GM23248 (cell line): ENCODE data around the gene HEATR9. TPM values are rescaled to one million over a fixed set of nuclear protein-coding genes. Genes with fewer than 3 reads are reported as not detected.

ENCODE experiments used
- DNase-seq: peaks from one replicate; pipeline ENCODE4 v3.0.0-alpha.2; 2015
- H2AFZ ChIP-seq: fragments of 200-600 bp; sonication (generic); 2 replicates; pipeline ENCODE4 v1.6.1; 2016; ENCODE audit warnings: antibody characterized with exemption
- H3F3A ChIP-seq: fragments of 200-600 bp; sonication (generic); 2 replicates; pipeline ENCODE4 v1.6.1; 2016; ENCODE audit warnings: mild to moderate bottlenecking, antibody characterized with exemption, mixed run types; ENCODE audit not compliant: insufficient read depth
- H3K27ac ChIP-seq: fragments of 200-600 bp; sonication (generic); 2 replicates; pipeline ENCODE4 v1.5.1; 2016; ENCODE audit warnings: mild to moderate bottlenecking
- H3K27me3 ChIP-seq: fragments of 200-600 bp; sonication (generic); replicated peaks from 2 replicates; pipeline ENCODE4 v1.6.1; 2016; ENCODE audit warnings: mild to moderate bottlenecking; ENCODE audit not compliant: insufficient read depth
- H3K36me3 ChIP-seq: fragments of 200-600 bp; sonication (generic); 2 replicates; pipeline ENCODE4 v1.6.1; 2016; ENCODE audit warnings: low read depth, mild to moderate bottlenecking
- H3K4me1 ChIP-seq: fragments of 200-600 bp; sonication (generic); 2 replicates; pipeline ENCODE4 v1.6.1; 2016; ENCODE audit warnings: mild to moderate bottlenecking; ENCODE audit not compliant: insufficient read depth
- H3K4me2 ChIP-seq: fragments of 200-600 bp; sonication (generic); one replicate; pipeline ENCODE4 v1.6.1; 2016; ENCODE audit warnings: mild to moderate bottlenecking; ENCODE audit not compliant: unreplicated experiment
- H3K4me3 ChIP-seq: fragments of 200-600 bp; sonication (generic); 2 replicates; pipeline ENCODE4 v1.5.1; 2016; ENCODE audit warnings: mild to moderate bottlenecking
- H3K79me2 ChIP-seq: fragments of 200-600 bp; sonication (generic); 2 replicates; pipeline ENCODE4 v1.6.1; 2016; ENCODE audit warnings: mild to moderate bottlenecking; ENCODE audit not compliant: insufficient read depth
- H3K9ac ChIP-seq: fragments of 200-600 bp; sonication (generic); 2 replicates; pipeline ENCODE4 v1.6.1; 2016; ENCODE audit warnings: mild to moderate bottlenecking
- H3K9me2 ChIP-seq: fragments of 200-600 bp; sonication (generic); 2 replicates; pipeline ENCODE4 v1.6.1; 2016; ENCODE audit warnings: mixed run types, mild to moderate bottlenecking, moderate library complexity; ENCODE audit not compliant: insufficient read depth
- H3K9me3 ChIP-seq: fragments of 200-600 bp; sonication (generic); one replicate; pipeline ENCODE4 v1.6.1; 2017; ENCODE audit warnings: low read depth
- H4K20me1 ChIP-seq: fragments of 200-600 bp; sonication (generic); 2 replicates; pipeline ENCODE4 v1.6.0; 2016; ENCODE audit not compliant: insufficient read depth
- EZH2 ChIP-seq: fragments of 200-600 bp; sonication (generic); IDR thresholded peaks from 2 replicates; pipeline ENCODE4 v1.6.1; 2018; ENCODE audit warnings: antibody characterized with exemption, mild to moderate bottlenecking; ENCODE audit not compliant: insufficient read depth, poor library complexity, severe bottlenecking
- EZH2phosphoT487 ChIP-seq: fragments of 200-600 bp; sonication (generic); IDR thresholded peaks from 2 replicates; pipeline ENCODE4 v1.6.1; 2018; ENCODE audit warnings: antibody characterized with exemption, moderate library complexity, mild to moderate bottlenecking, low read depth; ENCODE audit not compliant: insufficient read depth
- WGBS, 2 experiments: methylation state at CpG; one replicate each; pipeline ENCODE4 v1.1.6; 2015 to 2017; ENCODE audit warnings: low lambda C conversion rate in 2 of 2, low coverage in 1 of 2; ENCODE audit errors: missing lambda C conversion rate in 2 of 2; 5-methylcytosine and 5-hydroxymethylcytosine counted together
- in situ Hi-C: fragments of 300-500 bp; cut with MboI; formaldehyde crosslinking; loops from 2 replicates; pipeline ENCODE4 v1.15.0; 2020
- polyA plus RNA-seq: library from polyadenylated mRNA; unstranded; fragments of >200 nt; fragmentation: Nextera tagmentation; extraction: Ambion mirVana; gene quantifications from 2 replicates; pipeline ENCODE4 v1.2.1, GENCODE V29; 2016
- total RNA-seq: library from RNA; depleted of rRNA; stranded (reverse); fragments of >200 nt; shearing (Covaris generic); gene quantifications from 2 replicates; pipeline ENCODE4 v1.2.3, GENCODE V29; 2014; rRNA removed

HEATR9 gene, protein sequence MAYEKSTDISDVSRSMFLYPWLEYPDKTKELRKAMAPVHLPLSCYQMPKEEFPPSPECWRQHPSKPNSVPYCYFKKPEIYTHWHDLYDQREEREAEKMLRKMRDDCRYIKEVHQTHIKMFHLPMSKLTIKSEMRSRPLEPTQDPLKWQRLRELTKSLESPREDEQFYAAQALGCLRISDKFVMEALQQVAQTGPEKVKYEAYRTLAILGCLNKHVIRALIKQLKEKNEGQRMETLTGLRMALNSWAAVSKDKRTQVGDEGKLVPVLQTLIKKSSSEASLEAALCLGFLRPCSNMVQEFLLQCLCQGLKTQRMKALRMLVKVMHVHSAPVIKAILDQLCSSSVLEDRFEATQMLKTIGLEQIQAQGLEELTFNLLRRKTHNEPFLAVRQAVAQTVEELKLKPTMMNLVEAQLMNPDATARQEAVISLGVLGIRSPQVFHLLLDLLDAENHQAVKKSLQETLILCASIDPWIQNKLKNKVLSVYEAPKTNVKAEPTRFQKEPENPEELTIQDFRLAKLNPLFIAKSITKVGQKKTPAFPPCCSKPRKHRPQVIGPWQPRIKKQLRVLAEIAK
- total RNA-seq (not detected in 2 replicates), polyA plus RNA-seq (not detected in 2 replicates)

DNA sequence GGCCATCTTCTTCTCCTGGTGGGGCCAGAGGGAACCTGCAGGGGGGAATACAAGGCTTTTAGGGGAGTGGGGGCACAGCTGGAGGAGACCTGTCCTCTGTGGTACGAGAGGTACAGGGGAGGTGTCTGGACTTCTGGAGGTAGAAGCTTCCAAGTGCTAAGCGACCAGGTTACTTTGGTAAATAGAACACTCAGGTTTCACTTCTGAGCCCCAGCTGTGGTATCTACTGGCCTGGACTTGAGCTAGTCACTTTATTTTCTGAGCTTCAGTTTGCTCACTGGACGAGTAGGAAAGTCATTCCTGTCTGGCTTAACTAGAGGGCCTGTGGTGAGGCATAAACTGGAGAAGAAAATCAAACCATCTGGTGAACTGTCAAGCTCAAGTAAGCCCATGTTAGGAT, at the start of gene HEATR9:
HEATR9 (minus strand) TSS at position 155 of the 400 bp plus-strand sequence; CDS start at position 6, 149 bp downstream.
- Histone ChIP-seq H4K20me1 (no peaks in the 10 kb centered on the region), H3K9me2 (no peaks in the 10 kb centered on the region), H3K79me2 (no peaks in the 10 kb centered on the region), H3K4me2 (no peak within 1 kb of the TSS), H3K9ac (no peak within 1 kb of the TSS), H3K27me3 (no peaks in the 10 kb centered on the region), H3K27ac (no peak within 1 kb of the TSS), H3F3A (no peaks in the 10 kb centered on the region), H3K4me3 (no peak within 1 kb of the TSS), H3K9me3 (no peaks in the 10 kb centered on the region), H3K4me1 (peaks cover 5% of the 10 kb centered on the region; the same call in 1 of the 2 replicates), H2AFZ (no peak within 1 kb of the TSS), H3K36me3 (no peaks in the 10 kb centered on the region)
- in situ Hi-C loops, result no loop called here
- no peak for TF ChIP-seq EZH2
- no peak for TF ChIP-seq EZH2phosphoT487
- no peak for DNase-seq
- WGBS, 2 experiments, result 58 to 62% methylated on average over 3 of the region's 3 CpGs

DNA sequence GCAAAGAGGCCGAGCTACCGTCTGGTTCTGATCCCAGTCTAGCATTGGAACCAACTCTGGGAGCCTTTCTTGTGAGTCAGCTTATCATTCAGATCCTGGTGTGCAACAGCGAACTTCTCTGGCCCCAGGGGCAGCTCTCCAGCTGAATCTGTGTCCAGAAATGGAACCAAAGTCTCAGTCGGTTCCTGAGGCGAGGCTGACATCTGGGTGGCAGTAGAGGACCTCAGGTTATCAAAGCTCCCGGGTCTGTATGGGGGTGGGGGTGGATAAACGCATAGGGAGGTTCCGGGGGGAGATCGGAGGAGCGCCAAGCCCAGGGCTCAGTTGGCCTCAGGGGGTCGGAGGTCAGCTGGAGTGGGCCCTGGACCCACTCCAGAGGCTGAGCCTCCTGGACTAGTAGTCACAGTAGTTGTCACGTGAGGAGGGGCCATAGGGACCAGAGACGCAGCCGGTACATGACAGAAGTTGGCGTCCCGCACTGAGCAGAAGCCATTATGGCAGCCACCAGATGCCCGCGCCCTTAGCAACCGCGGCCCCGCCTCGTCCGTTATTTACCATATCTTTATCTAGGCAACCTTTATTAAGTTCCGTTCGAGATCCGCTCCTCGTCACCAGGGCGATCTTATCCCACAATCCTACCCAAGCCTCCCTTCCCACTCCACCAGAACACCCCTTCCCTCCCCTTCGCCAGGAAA, 49.0 kb upstream of the HEATR9 start:
- Histone ChIP-seq H3K36me3 (no peaks in the 10 kb centered on the region), H3K4me1 (no peaks in the 10 kb centered on the region), H4K20me1 (no peaks in the 10 kb centered on the region), H3K79me2 (no peaks in the 10 kb centered on the region), H3K9me3 (no peaks in the 10 kb centered on the region), H3K4me2 (no peak overlapping the region), H3K27me3 (no peaks in the 10 kb centered on the region), H3K27ac (no peak overlapping the region), H2AFZ (no peak overlapping the region), H3K9ac (no peak overlapping the region), H3K9me2 (no peaks in the 10 kb centered on the region), H3K4me3 (no peak overlapping the region), H3F3A (no peaks in the 10 kb centered on the region)
- no peak for DNase-seq
- WGBS, 2 experiments, result 78 to 79% methylated on average over 28 to 29 of the region's 29 CpGs
- in situ Hi-C loops, result no loop called here
- TF ChIP-seq EZH2phosphoT487, result no peak
- TF ChIP-seq EZH2, result no peak

DNA sequence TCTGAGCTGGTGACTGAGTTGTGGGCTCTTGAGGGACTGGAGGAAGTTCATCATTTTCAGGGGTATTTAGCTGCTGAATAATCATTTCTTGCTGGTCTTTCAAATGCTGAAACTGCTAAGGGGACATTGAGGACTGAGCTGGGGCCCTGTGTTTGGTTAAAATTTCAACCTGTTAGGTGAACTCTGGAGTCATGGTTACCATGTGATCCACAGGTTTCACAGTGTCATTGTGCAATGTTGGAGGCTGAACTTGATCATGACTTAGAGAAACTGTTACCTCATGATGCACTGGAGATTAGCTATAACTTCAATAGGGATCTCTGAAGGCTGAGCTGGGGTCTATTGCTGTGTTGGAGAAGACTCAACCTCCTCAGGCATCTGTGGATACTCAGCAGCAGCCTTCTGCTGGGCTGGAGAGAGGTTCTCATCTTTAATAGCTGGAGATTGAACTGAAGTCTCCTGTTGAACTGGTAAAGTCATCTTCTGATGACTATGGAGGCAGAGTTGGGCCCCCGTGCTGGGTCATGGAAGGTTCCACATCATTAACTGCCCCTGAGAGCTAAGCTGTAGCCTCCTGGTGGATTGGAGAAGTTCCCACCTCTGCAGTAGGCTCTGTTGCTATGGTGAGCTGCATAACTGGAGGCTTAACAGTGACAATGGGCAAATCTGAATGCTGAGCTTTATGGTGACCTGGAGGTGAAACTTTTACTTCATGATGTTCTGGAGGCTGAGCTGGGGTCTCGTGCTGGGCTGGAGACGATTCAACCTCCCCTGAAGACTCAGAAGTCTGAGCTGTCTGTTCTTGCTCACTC, 46.7 kb upstream of the HEATR9 start:
- Histone ChIP-seq H2AFZ (no peak overlapping the region), H3K9me3 (no peaks in the 10 kb centered on the region), H3K4me3 (no peak overlapping the region), H3K36me3 (no peaks in the 10 kb centered on the region), H3K4me2 (no peak overlapping the region), H3K4me1 (no peaks in the 10 kb centered on the region), H3K9ac (no peak overlapping the region), H4K20me1 (no peaks in the 10 kb centered on the region), H3F3A (no peaks in the 10 kb centered on the region), H3K79me2 (no peaks in the 10 kb centered on the region), H3K27me3 (no peaks in the 10 kb centered on the region), H3K9me2 (no peaks in the 10 kb centered on the region), H3K27ac (no peak overlapping the region)
- no peak for DNase-seq
- 6 to 15% methylated on average over 3 of the region's 3 CpGs for WGBS, 2 experiments
- in situ Hi-C loops, result no loop called here
- TF ChIP-seq EZH2 (no peak), EZH2phosphoT487 (no peak)

DNA sequence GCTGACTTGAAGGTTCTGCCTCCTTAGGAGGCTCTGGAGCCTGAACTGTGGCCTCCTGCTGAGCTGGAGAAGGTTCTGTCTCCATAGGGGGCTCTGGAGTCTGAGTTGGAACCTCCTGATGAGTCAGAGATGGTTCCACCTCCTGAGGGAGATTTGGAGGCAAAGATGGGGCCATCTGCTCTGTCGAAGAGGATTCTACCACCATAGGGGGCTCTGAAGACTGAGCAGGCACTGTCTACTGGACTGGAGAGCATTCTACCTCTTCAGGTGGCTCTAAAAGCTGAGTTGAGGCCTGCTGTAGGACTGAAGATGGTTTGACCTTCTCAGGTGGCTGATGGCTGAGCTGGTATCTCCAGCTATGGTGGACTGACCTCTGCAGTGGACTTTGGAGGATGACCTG, 45.7 kb upstream of the HEATR9 start:
- H3K79me2 ChIP-seq, result no peaks in the 10 kb centered on the region
- no peak for TF ChIP-seq EZH2phosphoT487
- TF ChIP-seq EZH2, result no peak
- no peaks in the 10 kb centered on the region for H3K36me3 ChIP-seq
- H3K9me3 ChIP-seq, result no peaks in the 10 kb centered on the region
- no peaks in the 10 kb centered on the region for H3K27me3 ChIP-seq
- no peak overlapping the region for H3K27ac ChIP-seq
- no peak overlapping the region for H3K9ac ChIP-seq
- no peak for DNase-seq
- H3K4me1 ChIP-seq, result no peaks in the 10 kb centered on the region
- WGBS, 2 experiments, result 22 to 50% methylated on average over 1 of the region's 1 CpG
- no peak overlapping the region for H3K4me3 ChIP-seq
- in situ Hi-C loops, result no loop called here
- H3K4me2 ChIP-seq, result no peak overlapping the region
- H3K9me2 ChIP-seq, result no peaks in the 10 kb centered on the region
- no peaks in the 10 kb centered on the region for H4K20me1 ChIP-seq
- no peak overlapping the region for H2AFZ ChIP-seq
- H3F3A ChIP-seq, result no peaks in the 10 kb centered on the region
